HG02943 (cell line): Measurements from ENCODE around the gene GLI1.
"Not testable (repeated sequence)": the region's sequence is repeated elsewhere in the genome, so short reads cannot be mapped to it uniquely, and the experiment has no call there.

Experiments
- ATAC-seq: cut with Tn5 transposase; IDR thresholded peaks from one replicate; pipeline ENCODE4 v1.9.1; 2021; ENCODE audit warnings: mild to moderate bottlenecking, low read depth, moderate library complexity; ENCODE audit not compliant: unreplicated experiment

The GLI1 gene

GRCh38 chr12:57515934-57516541 is 56.5 kb downstream of the GLI1 start:
- ATAC-seq: no peak

DNA sequence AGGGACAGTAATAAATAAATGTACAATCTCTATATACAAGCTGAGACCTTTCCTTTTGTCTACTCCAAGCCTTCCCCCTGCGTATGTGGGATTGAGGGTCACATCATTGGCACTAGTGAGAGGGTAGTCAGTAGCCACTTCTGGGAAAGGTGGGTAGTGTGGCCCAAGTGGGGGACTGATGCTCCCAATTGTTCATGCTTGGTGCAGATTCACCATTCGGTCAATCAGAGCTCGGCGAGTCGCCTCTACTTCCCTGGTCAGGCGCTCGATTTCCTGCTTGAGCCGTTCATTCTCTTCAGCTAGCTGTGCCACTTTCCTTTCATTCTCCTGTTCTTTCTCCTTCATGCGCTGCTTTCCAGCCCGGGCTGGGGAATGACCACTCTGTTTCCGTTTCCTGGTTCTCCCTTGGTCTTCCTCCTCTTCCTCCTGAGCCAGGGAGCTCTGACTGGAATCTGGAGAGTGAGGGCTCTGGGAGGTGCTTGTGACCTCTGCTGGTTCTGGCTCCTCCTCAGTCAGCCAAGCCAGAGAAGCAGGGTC is 57.1 kb downstream of the GLI1 start:
- no peak for ATAC-seq

DNA sequence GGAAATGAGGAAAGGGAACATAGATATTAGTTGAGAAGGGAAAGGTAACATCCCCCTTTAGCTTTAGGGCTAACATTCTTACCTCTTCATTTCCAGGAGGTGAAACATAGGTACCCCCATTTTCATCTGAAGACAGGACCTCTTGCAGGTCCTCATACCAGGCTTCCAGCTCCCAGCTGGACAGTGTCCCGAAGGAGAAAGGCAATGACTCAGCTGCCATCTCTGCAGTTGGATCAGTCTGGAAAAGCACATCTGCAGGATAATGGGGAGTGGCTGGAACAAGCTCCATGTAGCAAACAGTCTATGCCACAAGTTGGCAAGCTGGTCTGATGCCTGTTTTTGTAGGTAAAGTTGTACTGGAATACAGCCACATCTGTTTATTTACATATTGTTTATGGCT is 57.6 kb downstream of the GLI1 start:
- ATAC-seq: no peak

GRCh38 chr12:57517718-57518117 is 58.1 kb downstream of the GLI1 start:
- not testable (repeated sequence) for ATAC-seq

GRCh38 chr12:57518176-57518919 is 58.8 kb downstream of the GLI1 start:
- ATAC-seq: no peak

- ATAC-seq: no peak
Measured at GRCh38 chr12:57518920-57519795, 59.6 kb downstream of the GLI1 start.

DNA sequence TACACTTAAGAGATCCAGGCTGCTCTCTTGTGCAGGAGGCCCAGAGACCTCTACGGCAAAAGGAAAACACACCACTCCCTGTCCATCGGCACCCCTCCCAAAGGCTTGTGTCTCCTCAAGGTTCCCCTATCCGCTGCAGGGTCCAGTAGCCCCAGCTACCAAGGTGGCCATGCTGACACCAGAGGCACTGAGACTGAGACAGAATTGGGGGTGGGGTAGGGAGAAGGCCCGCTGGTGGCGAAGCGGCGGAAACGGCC is 60.1 kb downstream of the GLI1 start:
- ATAC-seq: peak; percentile 1

DNA sequence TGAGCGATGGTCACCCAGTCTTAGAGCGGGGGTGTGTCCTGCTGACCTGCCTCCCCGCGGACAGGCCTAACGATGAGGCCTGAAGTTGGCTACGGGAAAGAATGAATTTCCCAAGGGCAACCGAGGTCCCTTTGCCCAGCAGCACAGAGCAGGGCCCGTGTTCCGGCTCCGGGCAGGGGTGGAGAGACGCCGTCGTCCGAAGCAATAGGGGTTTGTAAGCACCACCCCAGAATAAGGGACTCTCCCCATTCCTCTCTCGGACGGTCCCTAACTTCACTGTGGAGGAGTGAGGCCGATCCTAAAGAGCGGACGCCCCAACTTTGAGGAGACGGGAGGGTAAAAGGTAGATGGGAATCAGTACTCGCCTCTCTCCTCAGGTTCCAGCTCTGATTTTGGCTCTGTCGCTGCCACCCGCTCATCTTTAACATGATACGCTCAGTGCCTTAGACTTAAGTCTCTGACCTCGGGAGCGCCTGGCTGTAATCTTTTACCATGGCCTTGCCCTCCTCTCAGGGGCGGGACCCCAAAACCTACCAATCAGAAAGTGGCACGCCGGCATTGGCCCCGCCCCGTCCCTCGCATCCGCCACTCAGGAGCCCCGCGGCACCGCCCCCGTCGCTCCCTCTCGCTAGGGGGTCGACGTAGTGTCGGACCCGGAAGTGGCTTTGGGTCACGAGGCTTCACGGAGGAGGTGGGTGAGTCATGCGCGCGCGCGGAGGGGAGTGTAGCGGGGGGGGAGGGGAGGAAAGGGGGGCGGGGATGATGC is 60.7 kb downstream of the GLI1 start, which contains the start of gene DDIT3:
Gene DDIT3, minus strand, starts transcription at position 462 of the 766 bp plus-strand sequence. CDS start 3,108 bp downstream, outside the sequence.
- peak; percentile 60 for ATAC-seq

DNA sequence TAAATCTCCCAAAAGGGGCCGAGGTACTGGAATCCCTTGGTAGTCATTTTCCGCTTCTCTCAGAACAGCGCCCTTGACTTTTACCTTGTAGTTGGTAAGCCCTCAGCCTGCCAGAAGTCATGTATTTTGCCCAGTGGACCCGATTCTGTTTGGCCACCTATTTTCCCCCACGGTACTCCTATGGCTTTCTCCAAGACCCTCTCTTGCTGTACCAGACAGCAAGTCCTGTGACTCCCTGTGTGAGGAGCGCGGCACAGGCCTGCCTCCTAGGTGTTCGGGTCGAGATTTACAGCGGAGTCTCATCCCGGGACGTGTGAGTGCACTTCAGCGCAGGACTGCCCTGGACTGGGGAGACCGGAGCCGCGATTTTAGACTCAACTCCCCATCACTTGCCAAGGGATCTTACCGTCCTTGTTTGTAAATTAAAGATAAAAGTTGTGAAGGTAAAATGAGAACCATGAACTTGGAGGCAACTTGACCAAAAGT is 62.0 kb downstream of the GLI1 start:
- no peak for ATAC-seq
